H9 (cell line): ENCODE results near the gene CD5L. TPM values are rescaled to one million over a fixed set of nuclear protein-coding genes. Genes with fewer than 3 reads are reported as not detected.

Source experiments
- DNase-seq: peaks from one replicate; pipeline ENCODE4 v3.0.0-alpha.2; 2017
- H2AFZ ChIP-seq: one replicate; pipeline ENCODE4 v1.6.1; 2013; ENCODE audit warnings: mild to moderate bottlenecking, low read length, control low read depth, moderate library complexity
- H2AK5ac ChIP-seq: 2 replicates; pipeline ENCODE4 v1.6.1; 2013; ENCODE audit warnings: low read length, control low read depth, mixed read lengths; ENCODE audit not compliant: insufficient read length
- H2BK120ac ChIP-seq: one replicate; pipeline ENCODE4 v1.6.1; 2013; ENCODE audit warnings: low read depth, mild to moderate bottlenecking, low read length, control low read depth, inconsistent platforms; ENCODE audit not compliant: poor library complexity, severe bottlenecking
- H2BK12ac ChIP-seq: 2 replicates; pipeline ENCODE4 v1.6.1; 2013; ENCODE audit warnings: low read length, control low read depth, mixed read lengths, low read depth; ENCODE audit not compliant: insufficient read length
- H2BK15ac ChIP-seq: 2 replicates; pipeline ENCODE4 v1.6.1; 2013; ENCODE audit warnings: low read depth, low read length, control low read depth
- H2BK20ac ChIP-seq: one replicate; pipeline ENCODE4 v1.6.1; 2013; ENCODE audit warnings: low read depth, mild to moderate bottlenecking, low read length, control low read depth, inconsistent platforms; ENCODE audit not compliant: poor library complexity, severe bottlenecking
- H2BK5ac ChIP-seq: 2 replicates; pipeline ENCODE4 v1.6.1; 2013; ENCODE audit warnings: low read length, control low read depth, mixed read lengths; ENCODE audit not compliant: insufficient read length
- H3K14ac ChIP-seq: 2 replicates; pipeline ENCODE4 v1.6.1; 2013; ENCODE audit warnings: low read length, control low read depth; ENCODE audit not compliant: insufficient read depth
- H3K18ac ChIP-seq: 2 replicates; pipeline ENCODE4 v1.6.1; 2013; ENCODE audit warnings: low read depth, mild to moderate bottlenecking, mixed read lengths, low read length, control low read depth; ENCODE audit not compliant: insufficient read length
- H3K23ac ChIP-seq: 2 replicates; pipeline ENCODE4 v1.6.1; 2013; ENCODE audit warnings: low read length, control low read depth, mixed read lengths, low read depth; ENCODE audit not compliant: insufficient read length
- H3K23me2 ChIP-seq: 2 replicates; pipeline ENCODE4 v1.6.1; 2013; ENCODE audit warnings: low read depth, mild to moderate bottlenecking, mixed read lengths, low read length, control low read depth; ENCODE audit not compliant: insufficient read length, poor library complexity, severe bottlenecking
- H3K27ac ChIP-seq: 2 replicates; pipeline ENCODE4 v1.5.1; 2013; ENCODE audit warnings: low read length, control low read depth, mixed read lengths, low read depth; ENCODE audit not compliant: insufficient read length
- H3K27me3 ChIP-seq: 2 replicates; pipeline ENCODE4 v1.6.1; 2013; ENCODE audit warnings: low read length, control low read depth, inconsistent platforms; ENCODE audit not compliant: insufficient read depth
- H3K4ac ChIP-seq: 2 replicates; pipeline ENCODE4 v1.6.1; 2013; ENCODE audit warnings: low read depth, mild to moderate bottlenecking, control low read depth, inconsistent platforms, low read length, moderate library complexity
- H3K4me1 ChIP-seq: 2 replicates; pipeline ENCODE4 v1.6.1; 2013; ENCODE audit warnings: low read length, control low read depth, inconsistent platforms; ENCODE audit not compliant: insufficient read depth
- H3K4me2 ChIP-seq: 2 replicates; pipeline ENCODE4 v1.6.1; 2013; ENCODE audit warnings: low read length, control low read depth, mixed read lengths; ENCODE audit not compliant: insufficient read length, insufficient read depth
- H3K56ac ChIP-seq: 2 replicates; pipeline ENCODE4 v1.6.1; 2013; ENCODE audit warnings: low read depth, mild to moderate bottlenecking, mixed read lengths, low read length, control low read depth; ENCODE audit not compliant: insufficient read length
- H3K79me1 ChIP-seq: 2 replicates; pipeline ENCODE4 v1.6.1; 2013; ENCODE audit warnings: low read depth, mild to moderate bottlenecking, moderate library complexity, low read length, control low read depth, inconsistent platforms; ENCODE audit not compliant: insufficient read depth, poor library complexity, severe bottlenecking
- H3K79me2 ChIP-seq: 2 replicates; pipeline ENCODE4 v1.6.1; 2013; ENCODE audit warnings: low read length, control low read depth, inconsistent platforms; ENCODE audit not compliant: insufficient read depth
- H3K9ac ChIP-seq: 2 replicates; pipeline ENCODE4 v1.6.1; 2013; ENCODE audit warnings: low read length, control low read depth, mixed read lengths; ENCODE audit not compliant: insufficient read length; ENCODE audit errors: extremely low read depth
- H3K9me3 ChIP-seq: one replicate; pipeline ENCODE4 v1.6.1; 2013; ENCODE audit warnings: low read depth, low read length, inconsistent platforms; ENCODE audit not compliant: control insufficient read depth
- H3T11ph ChIP-seq: one replicate; pipeline ENCODE4 v1.6.1; 2013; ENCODE audit warnings: mild to moderate bottlenecking, low read length, control low read depth, inconsistent platforms
- H4K20me1 ChIP-seq: one replicate; pipeline ENCODE4 v1.6.1; 2013; ENCODE audit not compliant: control insufficient read depth, insufficient read length, insufficient read depth
- H4K5ac ChIP-seq: 2 replicates; pipeline ENCODE4 v1.6.1; 2013; ENCODE audit warnings: low read depth, mild to moderate bottlenecking, mixed read lengths, low read length, control low read depth; ENCODE audit not compliant: insufficient read length
- H4K8ac ChIP-seq: replicated peaks from 2 replicates; pipeline ENCODE4 v1.6.1; 2013; ENCODE audit warnings: low read length, control low read depth, mixed read lengths, low read depth; ENCODE audit not compliant: insufficient read length
- H4K91ac ChIP-seq: 2 replicates; pipeline ENCODE4 v1.6.1; 2013; ENCODE audit warnings: low read depth, mild to moderate bottlenecking, moderate library complexity, mixed read lengths, low read length, control low read depth; ENCODE audit not compliant: insufficient read length
- H3K27ac Mint-ChIP-seq, 3 experiments: 2 replicates in 2 of 3; 3 replicates in 1 of 3; pipeline ENCODE4 v1.8.0; 2020 to 2021; ENCODE audit warnings: mixed read lengths in 3 of 3, mild to moderate bottlenecking in 1 of 3, moderate library complexity in 1 of 3
- H3K27me3 Mint-ChIP-seq: 2 replicates; pipeline ENCODE4 v1.8.0; 2021; ENCODE audit warnings: low read depth, mild to moderate bottlenecking, moderate library complexity, mixed read lengths
- H3K36me3 Mint-ChIP-seq, 3 experiments: 2 replicates in 2 of 3; 3 replicates in 1 of 3; pipeline ENCODE4 v1.8.0; 2020 to 2021; ENCODE audit warnings: low read depth in 3 of 3, mixed read lengths in 3 of 3; ENCODE audit not compliant: insufficient read depth in 1 of 3
- H3K4me1 Mint-ChIP-seq, 2 experiments: 2 replicates each; pipeline ENCODE4 v1.8.0; 2020; ENCODE audit warnings: mixed read lengths in 2 of 2
- H3K4me3 Mint-ChIP-seq, 2 experiments: 2 replicates in 1 of 2; 3 replicates in 1 of 2; pipeline ENCODE4 v1.8.0; 2020 to 2021; ENCODE audit warnings: mild to moderate bottlenecking in 2 of 2, mixed read lengths in 2 of 2, moderate library complexity in 1 of 2
- H3K9me3 Mint-ChIP-seq, 2 experiments: 2 replicates in 1 of 2; 3 replicates in 1 of 2; pipeline ENCODE4 v1.8.0; 2020; ENCODE audit warnings: mild to moderate bottlenecking in 2 of 2, mixed read lengths in 2 of 2, moderate library complexity in 1 of 2
- CTCF ChIP-seq: fragments of 200-600 bp; sonication (generic); conservative IDR thresholded peaks from 3 replicates; pipeline ENCODE4 v1.8.0; 2021; ENCODE audit warnings: antibody characterized with exemption, mild to moderate bottlenecking
- total RNA-seq: library from RNA; stranded (reverse); gene quantifications from 2 replicates; pipeline ENCODE4 v1.2.1, GENCODE V29; 2021

Gene CD5L
- total RNA-seq, 1 experiment from 2014 or later = not detected

GRCh38 chr1:157838966-157839365 is 2.6 kb downstream of the CD5L start:
- H3K79me2 ChIP-seq = no peaks in the 10 kb centered on the region
- TF ChIP-seq CTCF = no peak
- H3K23me2 ChIP-seq = no peaks in the 10 kb centered on the region
- DNase-seq = no peak
- H2AFZ ChIP-seq = no peak overlapping the region
- no peaks in the 10 kb centered on the region for H4K20me1 ChIP-seq
- no peak overlapping the region for H3K14ac ChIP-seq
- no peak overlapping the region for H3K23ac ChIP-seq
- no peak overlapping the region for H3K4ac ChIP-seq
- no peak overlapping the region for H3K56ac ChIP-seq
- H3K27me3 ChIP-seq = no peaks in the 10 kb centered on the region
- H2BK5ac ChIP-seq = no peak overlapping the region
- no peaks in the 10 kb centered on the region for H3K79me1 ChIP-seq
- H2BK12ac ChIP-seq = no peak overlapping the region
- no peak overlapping the region for H3K4me2 ChIP-seq
- no peaks in the 10 kb centered on the region for H3K9me3 Mint-ChIP-seq
- no peaks in the 10 kb centered on the region for H3K4me1 ChIP-seq
- H3K9ac ChIP-seq = no peak overlapping the region
- H3K27ac Mint-ChIP-seq = no peak overlapping the region
- no peak overlapping the region for H2BK15ac ChIP-seq
- no peak overlapping the region for H4K8ac ChIP-seq
- H3T11ph ChIP-seq = no peak overlapping the region
- no peak overlapping the region for H3K18ac ChIP-seq
- peaks cover 4% of the 10 kb centered on the region in 2 experiments; a peak in 1 of 4 replicates for H3K4me1 Mint-ChIP-seq
- H2AK5ac ChIP-seq = no peak overlapping the region
- no peaks in the 10 kb centered on the region; the same call in 1 of the 2 replicates for H3K27me3 Mint-ChIP-seq
- H3K36me3 Mint-ChIP-seq = no peaks in the 10 kb centered on the region
- H3K9me3 ChIP-seq = no peaks in the 10 kb centered on the region
- no peak overlapping the region for H2BK20ac ChIP-seq
- H4K91ac ChIP-seq = no peak overlapping the region
- H3K4me3 Mint-ChIP-seq = no peak overlapping the region
- no peak overlapping the region for H3K27ac ChIP-seq
- no peak overlapping the region for H4K5ac ChIP-seq
- H2BK120ac ChIP-seq = no peak overlapping the region
